HG03196 (cell line): ENCODE data around the gene VPS33B.
"Not testable (repeated sequence)": the region's sequence is repeated elsewhere in the genome, so short reads cannot be mapped to it uniquely, and the experiment has no call there.

Experiments used
- ATAC-seq: cut with Tn5 transposase; IDR thresholded peaks from one replicate; pipeline ENCODE4 v1.9.1; 2021; ENCODE audit not compliant: unreplicated experiment

Gene VPS33B

DNA sequence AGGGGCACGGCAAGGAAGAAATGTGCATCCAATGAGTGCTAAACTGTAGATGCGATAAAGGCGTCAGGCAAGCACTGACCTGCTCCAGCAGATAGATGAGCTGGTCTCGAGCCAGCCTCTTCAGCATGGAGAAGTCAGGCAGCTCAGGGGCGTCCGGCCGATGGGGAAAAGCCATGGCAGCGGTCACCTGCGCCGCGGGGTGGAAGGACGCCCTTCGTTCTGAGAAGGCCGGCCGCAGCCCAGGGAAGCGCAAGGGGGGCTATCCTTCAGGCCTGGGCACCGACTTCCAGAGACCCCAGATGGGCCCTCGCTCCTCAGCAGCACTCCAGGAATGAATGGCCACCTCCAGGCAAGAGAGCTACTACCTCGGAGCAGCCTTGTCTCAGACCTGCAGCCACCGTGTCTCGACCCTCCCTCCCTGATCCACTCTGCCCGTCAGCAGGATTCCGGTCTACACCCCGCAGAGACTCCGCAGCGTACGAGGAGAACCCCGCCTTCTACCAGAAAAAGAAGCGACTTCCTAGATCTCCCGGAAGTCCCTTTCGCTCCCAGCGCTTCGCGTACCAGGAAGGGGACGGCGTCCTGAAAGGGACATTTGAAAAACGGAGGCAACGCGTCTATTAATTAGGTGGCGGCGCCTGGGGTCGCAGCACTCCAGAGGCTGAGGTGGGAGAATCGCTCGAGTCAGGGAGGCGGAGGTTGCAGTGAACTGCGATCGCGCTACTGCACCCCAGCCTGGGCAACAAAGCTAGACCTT, at the start of gene VPS33B:
VPS33B (minus strand) TSS at position 520 of the 757 bp plus-strand sequence; CDS start at position 175, 345 bp downstream.
- ATAC-seq = peak; percentile 62

DNA sequence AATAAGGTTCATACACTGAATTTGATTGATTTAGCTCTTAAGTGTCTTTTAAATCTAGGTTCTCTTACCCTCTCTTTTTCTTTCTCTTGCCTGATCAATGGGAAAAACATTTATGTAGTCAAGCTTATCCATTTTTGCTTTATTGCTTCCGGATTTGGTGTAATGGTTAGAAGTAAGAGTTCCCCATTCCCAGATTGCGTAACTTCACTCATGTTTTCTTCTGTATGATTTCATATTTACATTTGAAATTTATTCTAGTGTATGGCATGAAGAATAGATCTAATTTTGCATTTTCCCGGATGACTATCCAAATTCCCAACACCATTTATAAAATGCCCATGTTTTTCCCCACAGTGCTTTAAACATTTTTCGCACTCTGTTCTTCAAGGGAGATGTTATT, 49.8 kb upstream of the VPS33B start:
- no peak for ATAC-seq

GRCh38 chr15:91070872-91071271, 48.5 kb upstream of the VPS33B start:
- ATAC-seq = no peak

DNA sequence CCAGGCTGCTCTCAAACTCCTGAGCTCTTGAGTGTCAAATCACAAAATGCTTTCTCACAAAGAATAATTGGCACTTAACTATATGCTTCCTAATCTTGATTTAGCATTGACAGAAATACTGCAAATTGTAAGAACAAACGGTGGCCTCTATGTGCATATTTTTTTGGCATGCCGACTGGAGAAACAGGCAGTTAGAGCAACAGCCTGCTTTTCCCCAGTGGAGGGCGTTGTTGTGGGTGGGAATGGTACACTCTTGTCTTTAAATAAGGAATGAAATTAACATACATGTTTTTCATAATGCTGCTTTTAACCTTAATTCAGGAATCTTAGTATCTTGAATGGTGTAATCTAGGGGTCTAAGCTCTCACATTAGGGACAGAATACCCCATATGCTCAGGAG, 46.6 kb upstream of the VPS33B start:
- ATAC-seq = no peak

- ATAC-seq = no peak
These were observed 46.0 kb upstream of the VPS33B start for GRCh38 chr15:91068436-91068835.

DNA sequence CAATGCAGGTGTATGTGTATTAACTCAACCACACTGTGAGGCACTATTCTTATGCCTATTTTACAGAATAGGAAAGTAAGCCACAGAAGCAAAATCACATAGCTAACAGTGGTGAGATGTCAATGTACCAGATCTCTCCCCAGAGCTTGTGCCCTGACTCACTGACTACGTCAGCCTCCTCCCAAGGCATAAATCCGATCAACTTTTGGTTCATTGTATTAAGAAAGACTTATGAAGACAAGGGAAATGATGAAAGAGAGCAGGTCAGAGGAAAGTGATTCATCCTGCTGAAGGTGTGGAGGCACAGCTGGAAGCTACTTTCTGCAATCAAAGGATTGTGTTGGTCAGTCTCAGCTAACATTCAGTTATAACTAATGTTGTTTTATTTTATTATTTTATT, 44.6 kb upstream of the VPS33B start:
- no peak for ATAC-seq

DNA sequence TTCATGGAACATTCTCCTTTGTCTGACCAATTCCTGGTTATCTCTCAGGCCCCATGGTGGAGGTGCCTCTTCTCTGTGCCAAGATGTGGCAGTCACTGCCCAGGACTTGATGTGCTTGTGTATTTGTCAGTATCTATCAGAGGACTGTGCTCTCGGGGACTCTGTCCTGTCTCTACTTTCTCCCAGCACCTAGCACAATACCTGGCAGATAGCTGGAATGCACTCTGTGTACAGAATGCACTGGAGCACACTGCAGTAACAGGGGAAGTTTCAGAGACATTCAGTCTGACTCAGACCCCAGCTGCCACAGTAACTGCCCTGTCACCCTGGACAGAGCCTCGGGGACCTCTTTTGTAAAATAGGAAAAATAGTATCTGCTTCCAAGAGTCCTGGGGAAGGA, 43.1 kb upstream of the VPS33B start:
- no peak for ATAC-seq

- ATAC-seq = no peak
These were observed 39.6 kb upstream of the VPS33B start for GRCh38 chr15:91061997-91062396.

DNA sequence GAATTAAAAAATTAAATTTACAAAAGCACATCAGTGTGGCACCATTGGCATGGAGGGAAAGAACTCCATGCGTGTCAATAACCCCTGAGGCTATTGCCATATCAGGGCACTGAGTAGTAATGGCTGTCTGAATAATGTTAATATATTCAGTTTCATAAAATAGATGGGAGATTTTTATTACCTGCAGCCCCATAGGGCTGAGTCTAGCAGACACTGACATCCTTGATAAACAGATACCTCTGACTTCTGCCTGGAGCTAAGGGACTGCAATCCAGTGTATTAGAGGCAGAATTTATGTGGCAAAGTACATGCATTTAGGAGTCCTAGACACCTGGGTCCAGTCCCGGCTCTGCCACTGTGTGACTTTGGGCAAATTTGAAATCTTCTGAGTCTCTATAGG, 38.8 kb upstream of the VPS33B start:
- no peak for ATAC-seq

- ATAC-seq = no peak
These were observed 33.3 kb upstream of the VPS33B start for GRCh38 chr15:91055548-91056331.

DNA sequence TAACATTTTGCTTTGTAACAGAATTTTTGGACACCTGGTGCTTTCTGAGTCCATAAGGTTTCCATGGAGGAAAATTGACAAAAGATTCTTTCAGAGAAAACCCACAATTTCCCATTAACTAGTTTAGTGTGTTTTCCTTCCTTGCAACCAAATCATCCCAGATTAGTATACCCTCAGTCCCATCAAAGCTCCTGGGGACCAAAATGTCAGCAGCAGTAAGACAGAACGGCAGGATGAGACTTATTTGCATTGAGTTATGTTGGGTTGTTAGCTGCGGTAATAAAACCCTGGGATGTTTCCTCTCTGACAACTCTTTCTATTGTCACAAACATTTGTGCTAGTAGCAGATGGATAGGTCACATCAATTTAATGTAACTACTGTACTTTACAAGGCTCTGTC, 32.4 kb upstream of the VPS33B start:
- ATAC-seq = no peak

DNA sequence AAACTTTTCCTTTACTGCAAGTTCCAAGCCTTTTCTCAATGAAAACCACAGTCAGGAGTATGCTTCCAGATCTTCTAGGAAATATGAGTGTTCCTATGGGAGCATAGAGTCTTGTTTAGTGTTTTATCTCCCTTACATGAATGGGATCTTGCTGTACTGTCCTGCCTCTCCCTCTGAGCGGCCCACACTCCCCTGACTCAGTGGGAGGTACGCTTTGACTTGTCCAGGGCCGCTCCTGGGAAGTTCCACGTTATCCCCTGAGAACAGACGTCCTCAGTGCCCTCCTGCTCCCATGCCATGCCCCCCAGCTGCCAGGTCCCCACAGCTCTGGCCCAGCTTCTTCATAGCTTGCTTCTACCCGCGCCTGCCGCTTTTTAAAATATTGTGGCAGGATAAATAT, 28.9 kb upstream of the VPS33B start:
- ATAC-seq = no peak

GRCh38 chr15:91050128-91050455, 27.7 kb upstream of the VPS33B start:
- ATAC-seq = no peak

- ATAC-seq = no peak
These were observed 27.2 kb upstream of the VPS33B start for GRCh38 chr15:91049378-91050127.

- ATAC-seq = no peak
These were observed 25.3 kb upstream of the VPS33B start for GRCh38 chr15:91047545-91048199.

DNA sequence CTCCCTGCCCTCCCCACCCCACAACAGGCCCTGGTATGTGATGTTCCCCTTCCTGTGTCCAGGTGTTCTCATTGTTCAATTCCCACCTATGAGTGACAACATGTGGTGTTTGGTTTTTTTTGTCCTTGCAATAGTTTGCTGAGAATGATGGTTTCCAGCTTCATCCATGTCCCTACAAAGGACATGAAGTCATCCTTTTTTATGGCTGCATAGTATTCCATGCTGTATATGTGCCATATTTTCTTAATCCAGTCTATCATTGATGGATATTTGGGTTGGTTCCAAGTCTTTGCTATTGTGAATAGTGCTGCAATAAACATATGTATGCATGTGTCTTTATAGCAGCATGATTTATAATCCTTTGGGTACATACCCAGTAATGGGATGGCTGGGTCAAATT, 23.7 kb upstream of the VPS33B start:
- ATAC-seq = not testable (repeated sequence)

DNA sequence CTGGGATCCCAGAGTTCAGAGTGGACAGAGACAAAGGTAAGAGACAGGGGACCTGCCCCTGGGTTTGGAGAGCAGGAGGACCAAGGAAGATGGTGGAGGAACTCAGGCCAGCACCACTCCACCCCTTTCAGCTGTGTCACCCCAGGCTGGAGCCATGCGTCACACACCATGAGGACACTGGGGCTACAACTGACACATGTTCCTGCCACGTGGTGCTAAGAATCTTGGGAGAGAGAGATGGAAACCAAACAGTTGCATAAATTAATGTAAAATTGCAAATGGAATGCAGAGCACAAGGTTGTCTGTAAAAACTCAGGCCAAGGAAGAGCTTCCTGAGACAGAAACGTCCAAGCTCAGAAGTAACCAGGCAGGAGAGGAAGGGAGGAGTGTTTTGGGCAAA, 22.7 kb upstream of the VPS33B start:
- no peak for ATAC-seq

DNA sequence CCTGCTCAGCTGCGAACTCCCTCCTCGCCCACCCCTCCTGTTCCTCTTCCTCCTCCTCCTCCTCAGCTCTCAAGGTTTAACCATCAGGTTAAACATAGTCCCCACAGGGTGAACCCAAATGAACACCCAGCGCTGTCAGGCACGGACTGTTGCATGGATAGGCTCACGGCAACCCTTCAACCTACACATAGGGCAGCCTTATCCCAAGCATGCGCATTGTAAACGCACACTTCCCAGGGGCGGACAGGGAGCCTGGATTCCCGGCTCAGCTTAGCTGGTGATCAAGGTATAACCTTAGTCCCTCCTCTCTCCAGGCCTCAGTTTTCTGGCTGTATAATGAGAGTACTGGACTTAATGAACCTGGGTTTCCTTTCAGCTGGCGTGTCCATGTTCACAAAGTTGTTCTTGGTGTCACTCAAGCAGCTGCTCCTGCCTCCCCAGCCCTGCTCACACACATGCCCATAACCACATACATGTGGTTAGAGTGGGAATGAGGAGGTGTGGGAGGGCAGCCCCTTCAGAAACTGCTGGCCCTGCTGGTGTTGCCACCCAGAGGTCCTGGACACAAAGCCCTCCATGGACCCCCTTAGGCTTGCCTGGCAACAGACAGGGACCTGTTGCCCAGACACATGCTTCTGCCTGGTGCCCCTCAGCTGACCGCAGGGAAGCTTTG, 20.9 kb upstream of the VPS33B start:
- no peak for ATAC-seq

- no peak for ATAC-seq
These were observed 18.5 kb upstream of the VPS33B start for GRCh38 chr15:91040856-91041255.

GRCh38 chr15:91039996-91040395, 17.6 kb upstream of the VPS33B start:
- no peak for ATAC-seq
